ENCODE data around the gene LGALS9.

- TF ChIP-seq EZH2 (IDR thresholded peaks at IDR 0.05; ENCODE audit: borderline replicate concordance, low read depth, low read length, severe bottlenecking) (no peak), CTCF (IDR thresholded peaks at IDR 0.05; ENCODE audit: extremely low read depth in 1 of 2, insufficient read depth in 1 of 2, low read depth in 1 of 2, low read length in 2 of 2) (no peak), POLR2A (IDR thresholded peaks at IDR 0.05; ENCODE audit: low read depth, low read length) (no peak), POLR2AphosphoS5 (IDR thresholded peaks at IDR 0.05; ENCODE audit: insufficient read depth, low read depth, low read length) (no peak), MAX (IDR thresholded peaks at IDR 0.05; ENCODE audit: insufficient read depth, insufficient read length) (no peak), MYC (IDR thresholded peaks at IDR 0.05; ENCODE audit: low read depth, low read length) (no peak), JUN (IDR thresholded peaks at IDR 0.05; ENCODE audit: borderline replicate concordance, insufficient read depth, insufficient read length, low read depth) (no peak), GATA2 (IDR thresholded peaks at IDR 0.05; ENCODE audit: insufficient read depth, insufficient read length, low read depth, low read length) (no peak)
Measured at GRCh38 chr17:27601975-27602302, 29.0 kb upstream of the LGALS9 start.

All from endothelial cell of umbilical vein (primary cell).